ENCODE results near the gene EID1. TPM values are rescaled to one million over a fixed set of nuclear protein-coding genes. Genes with fewer than 3 reads are reported as not detected.

Gene EID1
- total RNA-seq, 1 experiment from 2014 or later = 102 TPM

GRCh38 chr15:48888191-48888590 lies 10.3 kb downstream of the EID1 start:
- Histone ChIP-seq H3K27ac (ENCODE audit: low read length) (no peak overlapping the region), H3K27me3 (ENCODE audit: control insufficient read depth, insufficient read depth, low read length) (no peaks in the 10 kb centered on the region; the same call in 1 of the 2 replicates), H3K4me1 (ENCODE audit: control insufficient read depth, insufficient read depth, low read length) (no peaks in the 10 kb centered on the region), H3K36me3 (ENCODE audit: control insufficient read depth, insufficient read depth, low read length) (no peaks in the 10 kb centered on the region), H3K9me3 (ENCODE audit: control insufficient read depth, insufficient read depth, low read depth, low read length) (no peaks in the 10 kb centered on the region), H3K4me3 (ENCODE audit: low read depth in 2 of 2, low read length in 2 of 2) (no peak overlapping the region)
- in situ Hi-C loops (cut with HindIII; ENCODE audit: low pct_unique_long_range_greater_than_20kb, low sequenced_read_pairs) (no loop called here), intact Hi-C loops (cut with micrococcal nuclease; ENCODE audit: unreplicated experiment) (no loop called here)
- no peak for ATAC-seq
- ChIA-PET CTCF (no interaction called here), POLR2A (no interaction called here)
- DNase-seq (ENCODE audit: low read depth, low spot score) = no peak
- no TSS peak for BruUV-seq (replicated peaks)
- TF ChIP-seq REST (IDR thresholded peaks at IDR 0.05; ENCODE audit: insufficient read depth in 1 of 2, low read depth in 2 of 2, low read length in 1 of 2) = no peak

- in situ Hi-C loops (cut with HindIII; ENCODE audit: low pct_unique_long_range_greater_than_20kb, low sequenced_read_pairs) (no loop called here), intact Hi-C loops (cut with micrococcal nuclease; ENCODE audit: unreplicated experiment) (no loop called here)
- TF ChIP-seq CTCF (IDR thresholded peaks at IDR 0.05) (no peak), SIN3A (IDR thresholded peaks at IDR 0.05; ENCODE audit: borderline replicate concordance, insufficient read depth, low read depth, low read length) (no peak), POLR2AphosphoS5 (IDR thresholded peaks at IDR 0.05; ENCODE audit: low read depth, low read length) (no peak), TCF7L2 (IDR thresholded peaks at IDR 0.05; ENCODE audit: low read depth, low read length) (no peak), REST (IDR thresholded peaks at IDR 0.05; ENCODE audit: insufficient read depth in 1 of 2, low read depth in 2 of 2, low read length in 1 of 2) (no peak)
- no peak overlapping the region for H3K4me3 ChIP-seq (ENCODE audit: low read depth in 2 of 2, low read length in 2 of 2)
- no peaks in the 10 kb centered on the region for H3K4me1 ChIP-seq (ENCODE audit: control insufficient read depth, insufficient read depth, low read length)
- H3K9me3 ChIP-seq (ENCODE audit: control insufficient read depth, insufficient read depth, low read depth, low read length) = no peaks in the 10 kb centered on the region
- no peak overlapping the region for H3K27ac ChIP-seq (ENCODE audit: low read length)
- ATAC-seq (no peak), DNase-seq (ENCODE audit: low read depth, low spot score) (no peak)
- no peaks in the 10 kb centered on the region; the same call in 1 of the 2 replicates for H3K27me3 ChIP-seq (ENCODE audit: control insufficient read depth, insufficient read depth, low read length)
- no TSS peak for BruUV-seq (replicated peaks)
- POLR2A ChIA-PET = no interaction called here
- H3K36me3 ChIP-seq (ENCODE audit: control insufficient read depth, insufficient read depth, low read length) = no peaks in the 10 kb centered on the region
- CTCF ChIA-PET = no interaction called here
Observed at GRCh38 chr15:48888836-48889235, 10.9 kb downstream of the EID1 start.
